IMR-90 (cell line): Measurements from ENCODE around the gene EFHD2. TPM values are rescaled to one million over a fixed set of nuclear protein-coding genes. Genes with fewer than 3 reads are reported as not detected.

Experiments used
- ATAC-seq: fragments of 200-7000 bp; cut with Tn5 transposase; 2 replicates; pipeline ENCODE4 v1.9.1; 2020; ENCODE audit warnings: low read depth, mild to moderate bottlenecking, moderate library complexity
- BruUV-seq: library from RNA; stranded (reverse); fragments of 400-500 nt; replicated peaks from 2 replicates; lab custom pipeline; 2021; lab: Mats Ljungman, UMichigan
- CTCF ChIA-PET: fragments of 300-600 bp; formaldehyde crosslinking; extraction: SDS; loops from one replicate; lab custom pipeline; 2021; ENCODE audit warnings: antibody characterized with exemption; lab: Yijun Ruan, JAX
- POLR2A ChIA-PET: fragments of 300-600 bp; sonication (Branson Sonifier 250); formaldehyde crosslinking; loops from one replicate; lab custom pipeline; 2022; ENCODE audit warnings: antibody characterized with exemption; ENCODE audit not compliant: unreplicated experiment; lab: Charles Lee
- DNase-seq: peaks from one replicate; pipeline ENCODE4 v3.0.0; 2013
- H2AFZ ChIP-seq: replicated peaks from 2 replicates; pipeline ENCODE3; 2013; ENCODE audit warnings: low read length, mild to moderate bottlenecking; ENCODE audit not compliant: poor library complexity
- H2AK5ac ChIP-seq: 2 replicates; pipeline ENCODE4 v1.6.1; 2013; ENCODE audit warnings: low read depth, low read length, inconsistent platforms
- H2AK9ac ChIP-seq: replicated peaks from 2 replicates; pipeline ENCODE3; 2013; ENCODE audit warnings: mild to moderate bottlenecking, low read depth, low read length, moderate library complexity; ENCODE audit not compliant: poor library complexity
- H2BK120ac ChIP-seq: 2 replicates; pipeline ENCODE4 v1.6.1; 2013; ENCODE audit warnings: low read depth, low read length, inconsistent platforms
- H2BK15ac ChIP-seq: 3 replicates; pipeline ENCODE4 v1.6.1; 2013; ENCODE audit warnings: low read depth, low read length, inconsistent platforms
- H2BK20ac ChIP-seq: 2 replicates; pipeline ENCODE4 v1.6.1; 2013; ENCODE audit warnings: low read depth, mild to moderate bottlenecking, inconsistent platforms, low read length, moderate library complexity
- H2BK5ac ChIP-seq: 2 replicates; pipeline ENCODE4 v1.6.1; 2013; ENCODE audit warnings: mild to moderate bottlenecking, low read depth, low read length, inconsistent platforms; ENCODE audit not compliant: poor library complexity, severe bottlenecking
- H3K14ac ChIP-seq: replicated peaks from 2 replicates; pipeline ENCODE4 v1.6.1; 2013; ENCODE audit warnings: low read depth, low read length, inconsistent platforms
- H3K18ac ChIP-seq: 2 replicates; pipeline ENCODE4 v1.6.1; 2013; ENCODE audit warnings: low read depth, low read length, control low read depth
- H3K23ac ChIP-seq: 2 replicates; pipeline ENCODE4 v1.6.1; 2013; ENCODE audit warnings: low read depth, low read length, inconsistent platforms
- H3K27ac ChIP-seq: 2 replicates; pipeline ENCODE4 v1.5.1; 2013; ENCODE audit warnings: mild to moderate bottlenecking, control low read depth, low read length; ENCODE audit not compliant: insufficient read depth
- H3K27me3 ChIP-seq: 2 replicates; pipeline ENCODE4 v1.6.1; 2013; ENCODE audit warnings: low read length; ENCODE audit not compliant: control insufficient read depth, insufficient read depth
- H3K36me3 ChIP-seq: 2 replicates; pipeline ENCODE4 v1.6.1; 2013; ENCODE audit warnings: low read length, mixed read lengths; ENCODE audit not compliant: control insufficient read depth, insufficient read depth
- H3K4ac ChIP-seq: 2 replicates; pipeline ENCODE4 v1.6.1; 2013; ENCODE audit warnings: low read depth, low read length, inconsistent platforms
- H3K4me1 ChIP-seq: 2 replicates; pipeline ENCODE4 v1.6.1; 2013; ENCODE audit warnings: low read length, mixed read lengths; ENCODE audit not compliant: control insufficient read depth, insufficient read depth
- H3K4me2 ChIP-seq: 2 replicates; pipeline ENCODE4 v1.6.1; 2013; ENCODE audit warnings: low read depth, mild to moderate bottlenecking, control low read depth, low read length, moderate library complexity
- H3K4me3 ChIP-seq: 2 replicates; pipeline ENCODE4 v1.5.1; 2013; ENCODE audit warnings: low read depth, mild to moderate bottlenecking, control low read depth, low read length, moderate library complexity; ENCODE audit not compliant: insufficient read depth
- H3K56ac ChIP-seq: 2 replicates; pipeline ENCODE4 v1.6.1; 2013; ENCODE audit warnings: low read length, inconsistent platforms; ENCODE audit not compliant: insufficient read depth; ENCODE audit errors: extremely low read depth
- H3K79me1 ChIP-seq, 2 experiments: 2 replicates each; pipeline ENCODE4 v1.6.1; 2013; ENCODE audit warnings: low read length in 2 of 2, inconsistent platforms in 1 of 2, low read depth in 1 of 2
- H3K9ac ChIP-seq: 2 replicates; pipeline ENCODE4 v1.6.1; 2013; ENCODE audit warnings: low read depth, low read length, control low read depth
- H3K9me1 ChIP-seq: 2 replicates; pipeline ENCODE4 v1.6.1; 2013; ENCODE audit warnings: low read length, inconsistent platforms; ENCODE audit not compliant: insufficient read depth
- H3K9me3 ChIP-seq: 2 replicates; pipeline ENCODE4 v1.6.1; 2013; ENCODE audit warnings: low read length; ENCODE audit not compliant: control insufficient read depth, insufficient read depth
- H4K20me1 ChIP-seq: 2 replicates; pipeline ENCODE4 v1.6.1; 2013; ENCODE audit warnings: low read length, inconsistent platforms; ENCODE audit not compliant: insufficient read depth
- H4K5ac ChIP-seq: 2 replicates; pipeline ENCODE4 v1.6.1; 2013; ENCODE audit warnings: mild to moderate bottlenecking, low read depth, low read length, control low read depth
- H4K8ac ChIP-seq, 2 experiments: 2 replicates each; pipeline ENCODE4 v1.6.1; 2013; ENCODE audit warnings: low read depth in 2 of 2, low read length in 2 of 2, control low read depth in 1 of 2, inconsistent platforms in 1 of 2
- H4K91ac ChIP-seq: 2 replicates; pipeline ENCODE4 v1.6.1; 2013; ENCODE audit warnings: low read depth, low read length, inconsistent platforms; ENCODE audit not compliant: insufficient read depth
- BHLHE40 ChIP-seq: fragments of 150-350 bp; IDR thresholded peaks from 2 replicates; pipeline ENCODE4 v1.6.1; 2016; ENCODE audit warnings: mild to moderate bottlenecking, low read depth, low read length
- ELK1 ChIP-seq: fragments of 150-350 bp; IDR thresholded peaks from 2 replicates; pipeline ENCODE4 v1.6.1; 2016; ENCODE audit warnings: low read depth, mild to moderate bottlenecking, low read length, moderate library complexity, borderline replicate concordance
- MAFK ChIP-seq: IDR thresholded peaks from 2 replicates; pipeline ENCODE4 v1.6.1; 2012; ENCODE audit warnings: low read depth, low read length, improper control_type of control experiment
- MAZ ChIP-seq: IDR thresholded peaks from 2 replicates; pipeline ENCODE4 v1.6.1; 2012; ENCODE audit warnings: low read depth, mild to moderate bottlenecking, low read length, improper control_type of control experiment, moderate library complexity, borderline replicate concordance
- RFX5 ChIP-seq: IDR thresholded peaks from 2 replicates; pipeline ENCODE4 v1.8.0; 2012; ENCODE audit warnings: low read depth, mild to moderate bottlenecking, low read length, moderate library complexity
- WGBS, 2 experiments: methylation state at CpG; one replicate each; pipeline versions ENCODE4 v1.1.5 to v1.1.7; 2013; ENCODE audit warnings: missing lambda C conversion rate in 2 of 2; ENCODE audit not compliant: insufficient read length in 1 of 2; ENCODE audit errors: extremely low coverage in 2 of 2; 5-methylcytosine and 5-hydroxymethylcytosine counted together
- dilution Hi-C: fragments of 300-500 bp; cut with HindIII; formaldehyde crosslinking; loops from one replicate; pipeline ENCODE4 v1.14.3; 2018; ENCODE audit warnings: low sequenced_read_pairs; ENCODE audit not compliant: unreplicated experiment
- in situ Hi-C: fragments of 300-500 bp; cut with MboI; formaldehyde crosslinking; loops from 3 replicates; pipeline ENCODE4 v1.14.3; 2019; ENCODE audit warnings: low sequenced_read_pairs, inconsistent platforms, mixed read lengths
- intact Hi-C: fragments of 100-400 bp; cut with micrococcal nuclease; formaldehyde crosslinking; loops from 2 replicates; pipeline ENCODE4 v1.10.0; 2022
- polyA plus RNA-seq, 3 experiments: library from polyadenylated mRNA; depleted of rRNA; stranded (reverse); fragments of >200 nt; gene quantifications; 2 replicates each; pipeline ENCODE4 v1.2.3, GENCODE V29; 2012; ENCODE audit warnings: low replicate concordance in 1 of 3
- total RNA-seq: library from RNA; depleted of rRNA; stranded (reverse); fragments of >200 nt; gene quantifications from 2 replicates; pipeline ENCODE4 v1.2.3, GENCODE V29; 2012

The EFHD2 gene
- total and polyA plus RNA-seq, 2 of the 4 experiments (the other 2 are of a cell fraction) = 22.6 to 58.9 TPM

GRCh38 chr1:15414445-15414983 lies 4.8 kb downstream of the EFHD2 start:
- Histone ChIP-seq H3K9me3 (no peaks in the 10 kb centered on the region), H3K9ac (no peak overlapping the region), H2BK15ac (no peak overlapping the region), H4K5ac (no peak overlapping the region), H2BK20ac (no peak overlapping the region), H3K36me3 (peaks cover 4% of the 10 kb centered on the region; the same call in 1 of the 2 replicates), H3K4me2 (no peak overlapping the region), H3K27ac (no peak overlapping the region), H3K4ac (no peak overlapping the region), H4K91ac (no peak overlapping the region), H2BK5ac (no peak overlapping the region), H2AFZ (no peak overlapping the region), H3K14ac (no peak overlapping the region), H2AK9ac (no peak overlapping the region), H3K4me1 (peaks cover 33% of the 10 kb centered on the region), H4K20me1 (peaks cover 36% of the 10 kb centered on the region), H3K79me1 (peaks cover 21 to 87% of the 10 kb centered on the region in 2 experiments; a peak in 3 of 4 replicates), H3K9me1 (peaks cover 20% of the 10 kb centered on the region), H4K8ac (no peak overlapping the region), H3K27me3 (no peaks in the 10 kb centered on the region), H3K18ac (no peak overlapping the region), H2AK5ac (0 out of 2 replicates have a peak overlapping the region, but pooled peaks have one; percentile 44), H3K23ac (no peak overlapping the region), H3K56ac (no peak overlapping the region), H3K4me3 (no peak overlapping the region), H2BK120ac (no peak overlapping the region)
- intact Hi-C loops = no loop called here
- TF ChIP-seq MAZ = no peak
- TF ChIP-seq MAFK = no peak
- TF ChIP-seq ELK1 = no peak
- TF ChIP-seq RFX5 = no peak
- no peak for TF ChIP-seq BHLHE40
- CTCF ChIA-PET = interaction anchor here (1.5 kb wide), 1 partner anchor 12 kb away, joined by 3 read pairs; no protein-coding TSS in a partner anchor
- POLR2A ChIA-PET = no interaction called here
- DNase-seq (no peak), ATAC-seq (no peak)
- 83% methylated on average over 5 of the region's 10 CpGs; no CpG with 5 or more reads in 1 of the 2 experiments for WGBS, 2 experiments
- dilution Hi-C loops = no loop called here
- BruUV-seq = no TSS peak
- in situ Hi-C loops = loop anchor here (5.0 kb wide), 1 partner anchor 72 kb away; no protein-coding TSS in a partner anchor
